WTC11 (cell line): ENCODE results near the gene ATP5F1D. TPM values are rescaled to one million over a fixed set of nuclear protein-coding genes. Genes with fewer than 3 reads are reported as not detected.

Experiments used
- ATAC-seq: fragments of 200-7000 bp; cut with Tn5 transposase; 2 replicates; pipeline ENCODE4 v1.10.0; 2021; ENCODE audit warnings: mild to moderate bottlenecking, moderate library complexity
- CTCF ChIA-PET: fragments of 300-600 bp; sonication (Branson Sonifier 250); formaldehyde crosslinking; loops from one replicate; lab custom pipeline; 2021; ENCODE audit warnings: antibody characterized with exemption; lab: Charles Lee
- POLR2A ChIA-PET: fragments of 350-600 bp; sonication (Branson Sonifier 250); formaldehyde crosslinking; loops from one replicate; lab custom pipeline; 2021; ENCODE audit warnings: antibody characterized with exemption; lab: Charles Lee
- DNase-seq: peaks from one replicate; pipeline ENCODE4 v3.0.0; 2021; ENCODE audit warnings: low spot score
- H3K27ac Mint-ChIP-seq: 2 replicates; pipeline ENCODE4 v1.8.0; 2021; ENCODE audit warnings: mixed read lengths
- H3K27me3 Mint-ChIP-seq: 2 replicates; pipeline ENCODE4 v1.8.0; 2021; ENCODE audit warnings: low read depth, mild to moderate bottlenecking, moderate library complexity, mixed read lengths
- H3K36me3 Mint-ChIP-seq: 2 replicates; pipeline ENCODE4 v1.8.0; 2021; ENCODE audit warnings: mixed read lengths
- H3K4me1 Mint-ChIP-seq: 2 replicates; pipeline ENCODE4 v1.8.0; 2022; ENCODE audit warnings: mixed read lengths
- H3K4me3 Mint-ChIP-seq: 2 replicates; pipeline ENCODE4 v1.8.0; 2021; ENCODE audit warnings: mild to moderate bottlenecking, moderate library complexity, mixed read lengths
- H3K9me3 Mint-ChIP-seq: 2 replicates; pipeline ENCODE4 v1.8.0; 2021; ENCODE audit warnings: mixed read lengths
- ARID4B ChIP-seq: sonication (generic); formaldehyde crosslinking; IDR thresholded peaks from 2 replicates; pipeline ENCODE4 v1.8.0; 2023; ENCODE audit warnings: missing genetic modification reagents, mild to moderate bottlenecking, borderline replicate concordance
- CREB1 ChIP-seq: sonication (generic); formaldehyde crosslinking; IDR thresholded peaks from 2 replicates; pipeline ENCODE4 v1.8.0; 2023; ENCODE audit warnings: mild to moderate bottlenecking, missing genetic modification reagents
- EMX1 ChIP-seq: fragments of 250-450 bp; sonication (Bioruptor Pico); IDR thresholded peaks from 2 replicates; pipeline ENCODE4 v1.8.0; 2021; ENCODE audit warnings: mild to moderate bottlenecking
- GRHL2 ChIP-seq: fragments of 250-450 bp; sonication (Bioruptor Pico); IDR thresholded peaks from 2 replicates; pipeline ENCODE4 v1.8.0; 2022; ENCODE audit warnings: mild to moderate bottlenecking, moderate library complexity; ENCODE audit not compliant: insufficient replicate concordance, severe bottlenecking
- HMGA2 ChIP-seq: fragments of 250-450 bp; sonication (Bioruptor Pico); IDR thresholded peaks from 2 replicates; pipeline ENCODE4 v1.4.0; 2021; ENCODE audit warnings: mild to moderate bottlenecking, moderate library complexity
- IRF2 ChIP-seq: sonication (generic); formaldehyde crosslinking; IDR thresholded peaks from 2 replicates; pipeline ENCODE4 v1.8.0; 2022; ENCODE audit warnings: low read depth, missing genetic modification reagents, borderline replicate concordance
- MXD4 ChIP-seq: fragments of 250-450 bp; sonication (Bioruptor Pico); IDR thresholded peaks from 2 replicates; pipeline ENCODE4 v1.8.0; 2021; ENCODE audit warnings: mild to moderate bottlenecking, moderate library complexity, borderline replicate concordance
- MYBL2 ChIP-seq: sonication (generic); formaldehyde crosslinking; IDR thresholded peaks from 2 replicates; pipeline ENCODE4 v1.8.1; 2023; ENCODE audit warnings: mild to moderate bottlenecking, moderate library complexity, missing genetic modification reagents
- NFATC4 ChIP-seq: fragments of 250-450 bp; sonication (Bioruptor Pico); IDR thresholded peaks from 2 replicates; pipeline ENCODE4 v1.9.0; 2021; ENCODE audit warnings: mild to moderate bottlenecking
- NFE2L1 ChIP-seq: sonication (generic); formaldehyde crosslinking; IDR thresholded peaks from 2 replicates; pipeline ENCODE4 v1.8.1; 2023; ENCODE audit warnings: missing genetic modification reagents
- PRDM15 ChIP-seq: sonication (generic); formaldehyde crosslinking; IDR thresholded peaks from 2 replicates; pipeline ENCODE4 v1.8.0; 2022; ENCODE audit warnings: missing genetic modification reagents
- ZNF232 ChIP-seq: sonication (generic); formaldehyde crosslinking; IDR thresholded peaks from 2 replicates; pipeline ENCODE4 v1.8.0; 2022; ENCODE audit warnings: mild to moderate bottlenecking, missing genetic modification reagents
- ZNF281 ChIP-seq: sonication (generic); formaldehyde crosslinking; IDR thresholded peaks from 2 replicates; pipeline ENCODE4 v1.8.0; 2023; ENCODE audit warnings: mild to moderate bottlenecking, missing genetic modification reagents
- ZNF317 ChIP-seq: sonication (generic); formaldehyde crosslinking; IDR thresholded peaks from 2 replicates; pipeline ENCODE4 v1.8.1; 2023; ENCODE audit warnings: low read depth, mild to moderate bottlenecking, moderate library complexity, missing genetic modification reagents, borderline replicate concordance
- ZNF671 ChIP-seq: fragments of 250-450 bp; sonication (Bioruptor Pico); IDR thresholded peaks from 2 replicates; pipeline ENCODE4 v1.8.0; 2021; ENCODE audit warnings: mild to moderate bottlenecking
- total RNA-seq: library from RNA; stranded (reverse); gene quantifications from 3 replicates; pipeline ENCODE4 v1.2.3, GENCODE V29; 2021
- TF ChIP-seq, protein P1 (sequence below): fragments of 250-450 bp; sonication (Bioruptor Pico); IDR thresholded peaks from 2 replicates; pipeline ENCODE4 v2.1.2; 2022; ENCODE audit warnings: mild to moderate bottlenecking, moderate library complexity
- TF ChIP-seq, protein P2 (sequence below): sonication (generic); formaldehyde crosslinking; IDR thresholded peaks from 2 replicates; pipeline ENCODE4 v1.8.1; 2022; ENCODE audit warnings: mild to moderate bottlenecking, moderate library complexity, missing genetic modification reagents
- TF ChIP-seq, protein P3 (sequence below): sonication (generic); formaldehyde crosslinking; IDR thresholded peaks from 2 replicates; pipeline ENCODE4 v1.8.1; 2023; ENCODE audit warnings: mild to moderate bottlenecking, missing genetic modification reagents, moderate library complexity

ATP5F1D gene
- total RNA-seq, 1 experiment from 2014 or later = 277 TPM

- TF ChIP-seq NFE2L1 (CRISPR knock-in tag) (no peak), HMGA2 (no peak), IRF2 (no peak), ARID4B (CRISPR knock-in tag) (no peak), ZNF671 (CRISPR knock-in tag) (no peak), MXD4 (no peak), CREB1 (CRISPR knock-in tag) (no peak)
- TF ChIP-seq, protein P1, sequence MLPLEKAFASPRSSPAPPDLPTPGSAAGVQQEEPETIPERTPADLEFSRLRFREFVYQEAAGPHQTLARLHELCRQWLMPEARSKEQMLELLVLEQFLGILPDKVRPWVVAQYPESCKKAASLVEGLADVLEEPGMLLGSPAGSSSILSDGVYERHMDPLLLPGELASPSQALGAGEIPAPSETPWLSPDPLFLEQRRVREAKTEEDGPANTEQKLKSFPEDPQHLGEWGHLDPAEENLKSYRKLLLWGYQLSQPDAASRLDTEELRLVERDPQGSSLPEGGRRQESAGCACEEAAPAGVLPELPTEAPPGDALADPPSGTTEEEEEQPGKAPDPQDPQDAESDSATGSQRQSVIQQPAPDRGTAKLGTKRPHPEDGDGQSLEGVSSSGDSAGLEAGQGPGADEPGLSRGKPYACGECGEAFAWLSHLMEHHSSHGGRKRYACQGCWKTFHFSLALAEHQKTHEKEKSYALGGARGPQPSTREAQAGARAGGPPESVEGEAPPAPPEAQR (CRISPR knock-in tag) = no peak
- DNase-seq (peak; percentile 45), ATAC-seq (no peak)
- H3K27ac Mint-ChIP-seq = peak overlapping the region; percentile 86
- H3K9me3 Mint-ChIP-seq = no peaks in the 10 kb centered on the region
- peak overlapping the region; percentile 89 for H3K4me3 Mint-ChIP-seq
- POLR2A ChIA-PET = interaction anchor here (1.5 to 3.6 kb wide), 2 partner anchors 7 to 17 kb away, joined by 4 to 31 read pairs; partner anchors contain the start of gene CIRBP
- CTCF ChIA-PET = interaction anchor here (0.8 to 15.6 kb wide), 6 partner anchors 8 to 93 kb away, joined by 3 to 648 read pairs (median 4); partner anchors contain the start of gene ATP5F1D
- H3K36me3 Mint-ChIP-seq = peaks cover 13% of the 10 kb centered on the region
- H3K4me1 Mint-ChIP-seq = peaks cover 57% of the 10 kb centered on the region
- H3K27me3 Mint-ChIP-seq = no peaks in the 10 kb centered on the region
Observed at GRCh38 chr19:1261538-1261797, 19.9 kb downstream of the ATP5F1D start.

GRCh38 chr19:1261798-1262622, 20.5 kb downstream of the ATP5F1D start:
- Mint-ChIP-seq H3K4me1 (peaks cover 58% of the 10 kb centered on the region), H3K36me3 (peaks cover 9% of the 10 kb centered on the region), H3K27me3 (peaks cover under 1% of the 10 kb centered on the region), H3K9me3 (no peaks in the 10 kb centered on the region), H3K27ac (peak overlapping the region; percentile 86), H3K4me3 (peak overlapping the region; percentile 89)
- CTCF ChIA-PET = interaction anchor here (0.8 to 15.6 kb wide), 6 partner anchors 9 to 92 kb away, joined by 3 to 648 read pairs (median 4); partner anchors contain the start of gene ATP5F1D
- ATAC-seq (no peak), DNase-seq (no peak)
- POLR2A ChIA-PET = interaction anchor here (1.5 to 3.6 kb wide), 2 partner anchors 7 to 18 kb away, joined by 4 to 31 read pairs; partner anchors contain the start of gene CIRBP
- TF ChIP-seq ZNF317 (CRISPR knock-in tag) = no peak
- TF ChIP-seq NFE2L1 (CRISPR knock-in tag) = no peak
- TF ChIP-seq PRDM15 = no peak
- no peak for TF ChIP-seq ZNF232 (CRISPR knock-in tag)
- no peak for TF ChIP-seq ZNF281 (CRISPR knock-in tag)
- TF ChIP-seq, protein P2, sequence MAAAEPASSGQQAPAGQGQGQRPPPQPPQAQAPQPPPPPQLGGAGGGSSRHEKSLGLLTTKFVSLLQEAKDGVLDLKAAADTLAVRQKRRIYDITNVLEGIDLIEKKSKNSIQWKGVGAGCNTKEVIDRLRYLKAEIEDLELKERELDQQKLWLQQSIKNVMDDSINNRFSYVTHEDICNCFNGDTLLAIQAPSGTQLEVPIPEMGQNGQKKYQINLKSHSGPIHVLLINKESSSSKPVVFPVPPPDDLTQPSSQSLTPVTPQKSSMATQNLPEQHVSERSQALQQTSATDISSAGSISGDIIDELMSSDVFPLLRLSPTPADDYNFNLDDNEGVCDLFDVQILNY (CRISPR knock-in tag) = no peak
- TF ChIP-seq, protein P3, sequence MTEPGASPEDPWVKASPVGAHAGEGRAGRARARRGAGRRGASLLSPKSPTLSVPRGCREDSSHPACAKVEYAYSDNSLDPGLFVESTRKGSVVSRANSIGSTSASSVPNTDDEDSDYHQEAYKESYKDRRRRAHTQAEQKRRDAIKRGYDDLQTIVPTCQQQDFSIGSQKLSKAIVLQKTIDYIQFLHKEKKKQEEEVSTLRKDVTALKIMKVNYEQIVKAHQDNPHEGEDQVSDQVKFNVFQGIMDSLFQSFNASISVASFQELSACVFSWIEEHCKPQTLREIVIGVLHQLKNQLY (CRISPR knock-in tag) = no peak
- no peak for TF ChIP-seq MYBL2 (CRISPR knock-in tag)
- no peak for TF ChIP-seq NFATC4
- no peak for TF ChIP-seq EMX1 (CRISPR knock-in tag)
- no peak for TF ChIP-seq GRHL2
